ENCODE data around the gene PIK3R4.

The PIK3R4 gene

DNA sequence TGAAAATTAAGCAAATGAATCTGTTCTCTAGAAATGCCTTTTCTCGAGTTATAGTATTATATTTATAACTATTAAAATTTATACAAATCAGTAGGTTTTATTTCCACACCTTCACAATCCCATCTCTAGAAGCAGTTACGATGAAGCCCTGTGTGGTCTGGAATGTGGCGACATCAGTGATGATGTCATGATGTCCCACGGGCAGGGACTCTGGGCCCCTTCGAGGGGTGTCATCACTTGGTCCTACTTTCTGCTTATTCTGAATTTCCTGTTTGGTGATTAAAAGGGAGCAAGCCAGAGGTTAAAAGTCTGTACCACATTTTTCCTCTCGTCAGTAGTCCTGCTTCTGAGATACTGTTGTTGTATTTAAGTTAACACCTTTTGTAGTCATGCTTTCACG, 67.4 kb downstream of the PIK3R4 start:
- TF ChIP-seq, protein P1, sequence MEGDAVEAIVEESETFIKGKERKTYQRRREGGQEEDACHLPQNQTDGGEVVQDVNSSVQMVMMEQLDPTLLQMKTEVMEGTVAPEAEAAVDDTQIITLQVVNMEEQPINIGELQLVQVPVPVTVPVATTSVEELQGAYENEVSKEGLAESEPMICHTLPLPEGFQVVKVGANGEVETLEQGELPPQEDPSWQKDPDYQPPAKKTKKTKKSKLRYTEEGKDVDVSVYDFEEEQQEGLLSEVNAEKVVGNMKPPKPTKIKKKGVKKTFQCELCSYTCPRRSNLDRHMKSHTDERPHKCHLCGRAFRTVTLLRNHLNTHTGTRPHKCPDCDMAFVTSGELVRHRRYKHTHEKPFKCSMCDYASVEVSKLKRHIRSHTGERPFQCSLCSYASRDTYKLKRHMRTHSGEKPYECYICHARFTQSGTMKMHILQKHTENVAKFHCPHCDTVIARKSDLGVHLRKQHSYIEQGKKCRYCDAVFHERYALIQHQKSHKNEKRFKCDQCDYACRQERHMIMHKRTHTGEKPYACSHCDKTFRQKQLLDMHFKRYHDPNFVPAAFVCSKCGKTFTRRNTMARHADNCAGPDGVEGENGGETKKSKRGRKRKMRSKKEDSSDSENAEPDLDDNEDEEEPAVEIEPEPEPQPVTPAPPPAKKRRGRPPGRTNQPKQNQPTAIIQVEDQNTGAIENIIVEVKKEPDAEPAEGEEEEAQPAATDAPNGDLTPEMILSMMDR (IDR thresholded peaks at IDR 0.05) = no peak
- no peak overlapping the region for H3K27ac ChIP-seq
- no peak for DNase-seq (ENCODE audit: low spot score)

DNA sequence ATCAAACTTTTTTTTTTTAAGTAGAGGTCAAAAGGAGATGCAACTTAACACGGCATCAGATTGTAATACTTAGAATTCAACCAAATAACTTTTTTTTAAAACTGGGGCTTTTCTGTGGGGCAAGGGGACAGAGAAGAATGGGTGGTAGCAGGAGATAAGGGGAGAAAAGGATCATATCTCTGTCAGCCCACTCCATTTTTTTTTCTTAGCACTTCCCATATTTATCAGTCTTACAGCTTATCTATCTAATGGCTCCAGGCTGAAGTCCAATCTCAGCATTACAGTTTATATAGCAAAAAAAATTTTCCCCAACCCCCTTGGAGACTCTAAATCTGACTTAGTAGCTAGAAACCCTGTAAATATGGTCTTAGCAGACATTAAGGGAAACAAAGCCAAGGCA, 69.3 kb downstream of the PIK3R4 start:
- Histone ChIP-seq H3K4me3 (no peak overlapping the region), H3K27ac (no peak overlapping the region)
- TF ChIP-seq, protein P1 (IDR thresholded peaks at IDR 0.05) = no peak
- no peak for DNase-seq (ENCODE audit: low spot score)

More for the DNA sequence above, 67.4 kb downstream of the PIK3R4 start:
- no peak overlapping the region for H3K4me3 ChIP-seq

DNA sequence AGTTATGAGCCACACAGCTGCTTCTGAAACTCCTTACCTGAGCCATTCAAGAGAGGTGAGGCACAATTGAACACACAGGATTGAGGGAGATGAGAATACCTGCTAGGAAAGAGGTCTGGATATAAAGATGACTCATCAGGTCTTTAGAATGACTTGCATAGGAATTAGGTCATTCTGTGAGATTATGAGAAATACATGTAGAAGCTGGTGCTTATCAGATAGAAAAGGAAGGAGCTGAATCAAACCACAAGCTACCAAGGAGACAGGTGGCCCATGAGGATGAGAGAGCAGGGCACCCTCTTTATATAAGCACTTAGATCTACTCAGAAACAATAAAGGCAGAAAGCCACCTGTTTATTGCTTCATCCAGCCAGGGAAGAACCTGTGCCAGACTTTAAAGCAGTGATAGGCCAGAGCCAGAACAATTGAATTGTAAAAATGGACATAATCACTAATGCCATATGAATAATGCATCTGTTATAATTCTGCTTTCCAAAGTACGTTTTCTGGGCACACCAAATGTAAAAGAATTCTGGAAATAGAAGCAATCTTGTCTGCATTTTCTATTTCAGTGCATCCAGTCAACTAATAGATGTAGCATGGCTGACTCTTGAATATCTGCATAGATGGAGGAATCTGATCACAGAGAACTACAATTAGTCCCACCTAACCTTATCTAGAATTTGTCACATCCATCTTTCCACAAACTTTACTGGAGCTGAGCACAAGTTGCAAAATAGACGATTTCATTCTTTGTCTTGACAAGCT, 74.9 kb downstream of the PIK3R4 start:
- DNase-seq (ENCODE audit: low spot score) = no peak
- TF ChIP-seq, protein P1 (IDR thresholded peaks at IDR 0.05) = no peak

DNA sequence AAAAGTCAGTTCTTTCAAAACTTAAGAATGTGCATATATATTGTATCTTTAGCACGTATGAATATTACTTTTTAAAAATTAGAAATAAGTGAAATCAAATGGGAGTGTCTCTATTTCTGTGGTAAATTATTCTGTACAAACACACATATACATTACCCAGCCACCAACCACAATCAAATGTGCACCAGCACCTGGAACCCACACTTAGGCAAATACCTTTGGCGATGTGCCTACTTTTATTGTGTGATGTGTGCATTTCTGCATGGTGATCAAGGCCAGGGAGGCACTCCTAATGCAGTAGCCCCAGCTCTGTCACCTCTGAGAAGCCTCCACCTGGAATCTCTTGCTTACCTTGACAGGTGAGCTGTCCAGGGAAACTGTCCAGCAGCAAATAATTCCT, 76.9 kb downstream of the PIK3R4 start:
- H3K4me3 ChIP-seq = no peak overlapping the region
- no peak for DNase-seq (ENCODE audit: low spot score)
- no peak overlapping the region for H3K27ac ChIP-seq
- TF ChIP-seq, protein P1 (IDR thresholded peaks at IDR 0.05) = no peak

More for the DNA sequence above, 74.9 kb downstream of the PIK3R4 start:
- Histone ChIP-seq H3K4me3 (no peak overlapping the region), H3K27ac (no peak overlapping the region)

DNA sequence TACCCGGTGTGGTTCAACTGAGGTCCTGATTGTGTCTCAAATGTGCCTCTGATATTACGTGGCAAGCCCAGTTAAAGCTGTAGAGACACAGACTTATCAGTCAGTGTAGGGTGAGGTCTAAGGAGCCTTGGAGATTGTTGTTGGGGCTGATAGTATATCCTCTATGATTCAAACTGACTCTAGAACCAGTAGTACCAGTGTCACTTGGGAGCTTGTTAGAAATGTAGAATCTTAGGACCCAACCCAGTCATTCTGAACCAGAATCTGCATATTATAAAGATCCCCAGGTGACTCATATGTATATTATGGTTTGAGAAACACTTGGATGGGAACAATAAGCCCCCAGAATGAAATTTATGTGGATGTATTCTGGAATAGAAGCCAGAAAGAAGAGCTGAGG, 83.5 kb downstream of the PIK3R4 start:
- TF ChIP-seq, protein P1 (IDR thresholded peaks at IDR 0.05) = no peak
- Histone ChIP-seq H3K4me3 (no peak overlapping the region), H3K27ac (no peak overlapping the region)
- no peak for DNase-seq (ENCODE audit: low spot score)

DNA sequence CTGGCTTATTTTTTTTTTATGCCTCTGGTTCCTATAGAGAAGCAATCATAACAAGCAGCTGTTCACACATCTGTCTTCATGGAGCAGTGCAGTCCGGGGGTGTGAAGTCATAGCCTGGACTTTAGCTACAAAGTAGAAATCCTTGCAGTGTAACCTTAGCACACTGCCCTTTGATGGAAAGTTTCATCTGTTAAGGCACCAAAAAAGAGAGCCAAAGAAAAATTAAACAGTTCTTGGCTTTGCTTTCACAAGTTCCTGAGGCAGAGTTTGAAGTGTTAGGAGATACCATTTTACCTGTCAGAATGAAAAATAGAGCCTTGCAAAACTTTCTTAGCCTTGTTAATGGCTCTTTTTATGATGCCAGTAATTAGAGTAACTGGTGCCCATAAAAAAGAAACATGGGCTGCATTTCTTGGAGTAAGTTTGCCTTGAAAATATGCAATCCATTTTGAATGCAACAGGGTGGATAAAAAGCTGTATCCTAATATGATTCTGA, 84.1 kb downstream of the PIK3R4 start:
- TF ChIP-seq, protein P1 (IDR thresholded peaks at IDR 0.05) = no peak
- Histone ChIP-seq H3K4me3 (no peak overlapping the region), H3K27ac (no peak overlapping the region)
- no peak for DNase-seq (ENCODE audit: low spot score)

All from coronary artery (tissue), 2 donors.